HepG2 (cell line): ENCODE data around the gene GTF2H4.

Experiments used
- CTCF ChIP-seq: sonication (generic); formaldehyde crosslinking; IDR thresholded peaks from 2 replicates; pipeline ENCODE4 v1.5.0; 2020; ENCODE audit warnings: mild to moderate bottlenecking, missing genetic modification reagents, moderate library complexity
- FOXK2 ChIP-seq: fragments of 450-650 bp; IDR thresholded peaks from 2 replicates; pipeline ENCODE4 v1.6.1; 2016
- POLR2A ChIP-seq, 2 experiments: IDR thresholded peaks; 2 replicates each; pipeline ENCODE4 v1.6.1; 2011; ENCODE audit warnings: low read depth in 2 of 2, low read length in 2 of 2, mild to moderate bottlenecking in 1 of 2, moderate library complexity in 1 of 2; ENCODE audit not compliant: insufficient read depth in 1 of 2
- TMF1 ChIP-seq: sonication (generic); formaldehyde crosslinking; IDR thresholded peaks from 2 replicates; pipeline ENCODE4 v1.8.1; 2022; ENCODE audit warnings: low read depth, missing genetic modification reagents
- ZNF567 ChIP-seq: sonication (generic); formaldehyde crosslinking; IDR thresholded peaks from 2 replicates; pipeline ENCODE4 v1.8.1; 2023; ENCODE audit warnings: mild to moderate bottlenecking, missing genetic modification reagents, borderline replicate concordance
- ZNF782 ChIP-seq: sonication (generic); formaldehyde crosslinking; IDR thresholded peaks from 2 replicates; pipeline ENCODE4 v1.4.0; 2020; ENCODE audit warnings: missing genetic modification reagents, mild to moderate bottlenecking, borderline replicate concordance

DNA sequence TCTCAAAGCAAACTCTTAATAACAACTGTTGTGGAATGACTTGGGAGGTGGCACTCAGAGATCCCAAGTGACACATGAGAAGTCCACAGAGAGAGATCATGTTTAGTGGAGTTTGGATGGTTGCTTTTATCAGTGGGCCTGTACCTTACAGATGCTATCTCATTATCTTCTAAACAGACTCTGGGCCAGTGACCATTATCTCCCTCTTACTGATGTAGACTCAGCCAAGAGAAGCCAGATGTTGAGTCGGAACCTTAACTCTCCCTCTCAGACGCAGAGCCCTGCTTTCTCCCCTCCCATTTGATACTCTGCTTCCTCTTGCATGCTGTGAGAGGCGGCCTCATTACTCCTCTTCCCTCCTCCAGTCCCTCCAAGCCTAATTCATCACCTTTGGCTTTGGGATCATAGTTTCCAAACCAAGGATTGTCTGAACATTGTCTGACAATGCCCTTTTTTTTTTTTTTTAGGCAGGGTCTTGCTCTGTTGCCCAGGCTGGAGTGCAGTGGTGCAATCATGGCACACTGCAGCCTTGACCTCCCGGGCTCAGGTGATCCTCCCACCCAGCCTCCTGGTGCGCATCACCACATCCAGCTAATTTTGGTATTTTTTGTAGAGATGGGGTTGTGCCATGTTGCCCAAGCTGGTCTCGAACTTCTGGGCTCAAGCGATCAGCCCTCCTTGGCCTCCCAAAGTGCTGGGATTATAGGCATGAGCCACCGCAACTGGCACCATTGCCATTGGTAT, 28.2 kb upstream of the GTF2H4 start:
- TF ChIP-seq ZNF567 (CRISPR knock-in tag) (no peak), ZNF782 (CRISPR knock-in tag) (no peak), POLR2A (IDR thresholded peaks at IDR 0.05; ENCODE audit: insufficient read depth in 1 of 2, low read depth in 2 of 2, low read length in 2 of 2) (no peak), FOXK2 (no peak), CTCF (CRISPR knock-in tag) (no peak), TMF1 (CRISPR knock-in tag) (no peak)
